PC-9 (cell line): ENCODE data around the gene PARN. TPM values are rescaled to one million over a fixed set of nuclear protein-coding genes. Genes with fewer than 3 reads are reported as not detected.

ENCODE experiments used
- BruUV-seq: library from RNA; stranded (reverse); fragments of 400-500 nt; replicated peaks from 2 replicates; lab custom pipeline; 2021; lab: Mats Ljungman, UMichigan
- CTCF ChIA-PET: fragments of 300-600 bp; sonication (Branson Sonifier 250); formaldehyde crosslinking; loops from one replicate; lab custom pipeline; 2022; ENCODE audit warnings: antibody characterized with exemption; lab: Charles Lee
- POLR2A ChIA-PET: fragments of 300-600 bp; sonication (Branson Sonifier 250); formaldehyde crosslinking; loops from one replicate; lab custom pipeline; 2022; ENCODE audit warnings: antibody characterized with exemption; ENCODE audit not compliant: unreplicated experiment; lab: Charles Lee
- DNase-seq, 2 experiments: peaks; one replicate each; pipeline versions ENCODE4 v3.0.0 to v3.0.0-alpha.2; 2015 to 2022; ENCODE audit warnings: mixed read lengths in 1 of 2
- H2AFZ ChIP-seq: fragments of 200-600 bp; sonication (generic); 2 replicates; pipeline ENCODE4 v1.8.1; 2017; ENCODE audit warnings: antibody characterized with exemption
- H3F3A ChIP-seq: fragments of 200-600 bp; sonication (generic); 2 replicates; pipeline ENCODE4 v1.8.1; 2017; ENCODE audit warnings: antibody characterized with exemption, mild to moderate bottlenecking, low read depth; ENCODE audit not compliant: insufficient read depth
- H3K27ac ChIP-seq: fragments of 200-600 bp; sonication (generic); 2 replicates; pipeline ENCODE4 v1.6.1; 2016; ENCODE audit warnings: mixed run types
- H3K27me3 ChIP-seq: fragments of 200-600 bp; sonication (generic); 2 replicates; pipeline ENCODE4 v1.6.1; 2016; ENCODE audit warnings: low read depth, mixed run types; ENCODE audit not compliant: insufficient read depth
- H3K36me3 ChIP-seq: fragments of 200-600 bp; sonication (generic); 2 replicates; pipeline ENCODE4 v1.6.1; 2016; ENCODE audit warnings: low read depth, mixed run types
- H3K4me1 ChIP-seq: fragments of 200-600 bp; sonication (generic); replicated peaks from 2 replicates; pipeline ENCODE4 v1.6.1; 2016; ENCODE audit warnings: mixed run types; ENCODE audit not compliant: insufficient read depth
- H3K4me2 ChIP-seq: fragments of 200-600 bp; sonication (generic); 2 replicates; pipeline ENCODE4 v1.6.1; 2017; ENCODE audit warnings: mixed run types
- H3K4me3 ChIP-seq: fragments of 200-600 bp; sonication (generic); 2 replicates; pipeline ENCODE4 v1.6.1; 2016; ENCODE audit warnings: mixed run types
- H3K79me2 ChIP-seq: fragments of 200-600 bp; sonication (generic); 2 replicates; pipeline ENCODE4 v1.6.1; 2017; ENCODE audit warnings: low read depth, mixed run types
- H3K9me2 ChIP-seq: fragments of 200-600 bp; sonication (generic); 2 replicates; pipeline ENCODE4 v1.8.1; 2017; ENCODE audit warnings: mild to moderate bottlenecking; ENCODE audit not compliant: insufficient read depth
- H3K9me3 ChIP-seq: fragments of 200-600 bp; sonication (generic); 2 replicates; pipeline ENCODE4 v1.8.1; 2016; ENCODE audit warnings: low read depth; ENCODE audit not compliant: insufficient read depth
- H4K20me1 ChIP-seq: fragments of 200-600 bp; sonication (generic); 2 replicates; pipeline ENCODE4 v1.8.1; 2017; ENCODE audit not compliant: insufficient read depth
- EZH2 ChIP-seq: fragments of 200-600 bp; sonication (generic); IDR thresholded peaks from 2 replicates; pipeline ENCODE4 v1.8.0; 2017; ENCODE audit warnings: antibody characterized with exemption, low read depth
- intact Hi-C: fragments of 100-400 bp; cut with micrococcal nuclease; formaldehyde crosslinking; loops from one replicate; pipeline ENCODE4 v1.10.0; 2022; ENCODE audit not compliant: unreplicated experiment
- total RNA-seq: library from RNA; stranded (reverse); gene quantifications from 2 replicates; pipeline ENCODE4 v1.2.3, GENCODE V29; 2021
- TF ChIP-seq, protein P1 (sequence below): fragments of 200-600 bp; sonication (generic); conservative IDR thresholded peaks from 2 replicates; pipeline ENCODE4 v1.6.1; 2017; ENCODE audit warnings: mixed run types, antibody characterized with exemption, mild to moderate bottlenecking, moderate library complexity

PARN gene
- total RNA-seq, 1 experiment from 2014 or later: 53.0 TPM

DNA sequence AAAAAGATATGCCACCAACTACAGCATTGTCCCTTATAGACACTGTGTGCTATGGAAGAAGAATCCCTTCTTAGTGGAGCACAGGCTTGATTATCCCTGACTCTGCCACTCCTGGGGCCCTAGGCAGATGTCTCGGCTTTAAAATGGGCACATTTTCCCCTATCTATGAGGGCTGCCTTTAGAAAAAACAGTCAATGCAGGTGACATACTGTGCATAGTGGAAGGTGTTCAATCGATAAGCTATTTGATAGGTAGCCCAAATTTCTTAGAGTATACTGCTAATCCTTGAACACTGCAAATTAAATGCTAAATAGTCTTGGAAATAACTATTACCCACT is 64.4 kb downstream of the PARN start:
- intact Hi-C loops: no loop called here
- POLR2A ChIA-PET: interaction anchor here (0.6 kb wide), 1 partner anchor 286 kb away, joined by 3 read pairs; no protein-coding TSS in a partner anchor
- H3K27ac ChIP-seq: 0 out of 2 replicates have a peak overlapping the region, but pooled peaks have one; percentile 18

DNA sequence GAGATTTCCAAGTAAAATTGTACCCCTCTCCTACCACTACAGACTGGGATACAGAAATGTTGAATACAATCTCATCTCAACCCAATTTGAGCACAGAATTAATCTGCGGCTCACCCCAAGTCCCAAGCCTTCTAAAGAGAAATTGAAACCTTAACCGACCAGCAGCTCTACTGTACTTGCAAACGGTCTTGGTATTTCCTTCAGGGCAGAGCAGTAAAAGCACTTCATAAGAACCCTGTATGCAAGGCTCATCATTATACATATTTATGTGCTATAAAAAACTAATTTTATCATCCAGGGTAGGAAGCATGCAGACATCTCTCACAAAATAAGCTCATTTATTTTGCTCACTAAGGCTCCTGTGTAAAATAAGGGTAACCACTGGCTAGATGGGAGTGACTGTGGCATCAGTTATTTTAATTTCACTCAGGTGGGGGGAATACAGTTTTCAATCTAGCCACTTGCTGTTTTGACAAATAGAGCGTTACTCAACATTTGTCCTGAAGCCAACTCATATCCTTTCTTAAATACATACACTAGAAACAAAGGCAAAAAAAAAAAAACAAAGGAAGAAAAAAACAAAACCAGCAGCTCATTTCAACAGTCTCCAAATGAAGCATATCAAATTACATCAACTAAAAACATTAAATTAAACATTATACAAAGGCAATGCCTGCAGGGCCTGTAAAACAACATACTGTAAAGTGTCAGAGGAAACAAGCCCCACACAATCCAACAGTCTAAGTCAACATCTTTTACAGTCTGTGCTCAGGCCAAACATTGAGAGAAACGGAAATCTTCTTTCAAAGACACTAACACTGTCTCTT is 65.0 kb downstream of the PARN start:
- Histone ChIP-seq H3K4me3 (no peak overlapping the region), H3K4me2 (peak overlapping the region; percentile 52), H3K36me3 (no peaks in the 10 kb centered on the region; the same call in 1 of the 2 replicates), H4K20me1 (peaks cover 17% of the 10 kb centered on the region), H3F3A (peaks cover 32% of the 10 kb centered on the region), H3K9me3 (no peaks in the 10 kb centered on the region), H3K27ac (peak overlapping the region; percentile 18; the same call in 1 of the 2 replicates), H2AFZ (no peak overlapping the region), H3K4me1 (peaks cover 34% of the 10 kb centered on the region), H3K27me3 (no peaks in the 10 kb centered on the region), H3K9me2 (no peaks in the 10 kb centered on the region), H3K79me2 (no peaks in the 10 kb centered on the region)
- CTCF ChIA-PET: no interaction called here
- DNase-seq: peak; percentile 51 to 88
- intact Hi-C loops: no loop called here
- no peak for TF ChIP-seq EZH2
- TF ChIP-seq, protein P1, sequence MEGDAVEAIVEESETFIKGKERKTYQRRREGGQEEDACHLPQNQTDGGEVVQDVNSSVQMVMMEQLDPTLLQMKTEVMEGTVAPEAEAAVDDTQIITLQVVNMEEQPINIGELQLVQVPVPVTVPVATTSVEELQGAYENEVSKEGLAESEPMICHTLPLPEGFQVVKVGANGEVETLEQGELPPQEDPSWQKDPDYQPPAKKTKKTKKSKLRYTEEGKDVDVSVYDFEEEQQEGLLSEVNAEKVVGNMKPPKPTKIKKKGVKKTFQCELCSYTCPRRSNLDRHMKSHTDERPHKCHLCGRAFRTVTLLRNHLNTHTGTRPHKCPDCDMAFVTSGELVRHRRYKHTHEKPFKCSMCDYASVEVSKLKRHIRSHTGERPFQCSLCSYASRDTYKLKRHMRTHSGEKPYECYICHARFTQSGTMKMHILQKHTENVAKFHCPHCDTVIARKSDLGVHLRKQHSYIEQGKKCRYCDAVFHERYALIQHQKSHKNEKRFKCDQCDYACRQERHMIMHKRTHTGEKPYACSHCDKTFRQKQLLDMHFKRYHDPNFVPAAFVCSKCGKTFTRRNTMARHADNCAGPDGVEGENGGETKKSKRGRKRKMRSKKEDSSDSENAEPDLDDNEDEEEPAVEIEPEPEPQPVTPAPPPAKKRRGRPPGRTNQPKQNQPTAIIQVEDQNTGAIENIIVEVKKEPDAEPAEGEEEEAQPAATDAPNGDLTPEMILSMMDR: no peak
- POLR2A ChIA-PET: interaction anchor here (0.5 to 0.6 kb wide), 2 partner anchors 106 to 286 kb away, joined by 3 read pairs; no protein-coding TSS in a partner anchor
- BruUV-seq: no TSS peak

More for the DNA sequence above, 64.4 kb downstream of the PARN start:
- Histone ChIP-seq H3K36me3 (no peaks in the 10 kb centered on the region), H3K4me2 (peak overlapping the region; percentile 44), H3K79me2 (no peaks in the 10 kb centered on the region), H2AFZ (no peak overlapping the region), H3K4me1 (peaks cover 34% of the 10 kb centered on the region), H4K20me1 (peaks cover 17% of the 10 kb centered on the region), H3F3A (peaks cover 32% of the 10 kb centered on the region), H3K9me2 (no peaks in the 10 kb centered on the region), H3K9me3 (no peaks in the 10 kb centered on the region), H3K4me3 (no peak overlapping the region), H3K27me3 (no peaks in the 10 kb centered on the region)
- no TSS peak for BruUV-seq
- no peak for DNase-seq
- CTCF ChIA-PET: no interaction called here
- TF ChIP-seq, protein P1: no peak
- TF ChIP-seq EZH2: no peak

DNA sequence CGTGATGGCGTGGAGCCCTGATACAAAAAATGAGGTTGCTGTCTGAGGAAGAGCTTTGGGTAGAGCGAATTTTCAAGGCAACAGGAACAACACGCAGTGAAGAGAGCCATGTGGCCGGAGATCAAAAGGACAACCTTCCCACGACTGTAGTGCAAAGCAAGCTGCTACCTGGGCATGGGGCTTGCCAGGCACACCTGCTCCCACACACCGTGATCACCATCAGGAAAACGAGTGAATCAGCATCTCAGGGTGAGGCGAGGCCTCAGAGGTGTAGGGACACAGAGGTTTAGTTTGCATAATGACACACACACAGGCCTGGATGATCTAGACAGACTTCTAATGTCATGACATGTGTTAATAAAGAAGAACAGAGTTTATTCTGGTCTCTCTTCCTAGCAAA is 65.7 kb downstream of the PARN start:
- intact Hi-C loops: no loop called here
- no peaks in the 10 kb centered on the region for H3K27me3 ChIP-seq
- no peaks in the 10 kb centered on the region for H3K79me2 ChIP-seq
- no peak for TF ChIP-seq EZH2
- TF ChIP-seq, protein P1: no peak
- ChIA-PET POLR2A (interaction anchor here (0.5 kb wide), 1 partner anchor 106 kb away, joined by 3 read pairs; no protein-coding TSS in a partner anchor), CTCF (no interaction called here)
- H2AFZ ChIP-seq: no peak overlapping the region
- H3F3A ChIP-seq: peaks cover 29% of the 10 kb centered on the region
- H3K4me2 ChIP-seq: peak overlapping the region; percentile 52
- no peaks in the 10 kb centered on the region for H3K9me3 ChIP-seq
- no peaks in the 10 kb centered on the region for H3K9me2 ChIP-seq
- H3K4me1 ChIP-seq: peaks cover 34% of the 10 kb centered on the region
- peak; percentile 26 to 51 for DNase-seq
- no TSS peak for BruUV-seq
- peaks cover 17% of the 10 kb centered on the region for H4K20me1 ChIP-seq
- H3K4me3 ChIP-seq: no peak overlapping the region
- no peak overlapping the region for H3K27ac ChIP-seq
- no peaks in the 10 kb centered on the region; the same call in 1 of the 2 replicates for H3K36me3 ChIP-seq
